K562 (cell line): ENCODE data around the gene ACSF2.

Experiments used
- CEBPB ChIP-seq: fragments of 450-650 bp; IDR thresholded peaks from 2 replicates; pipeline ENCODE4 v1.6.1; 2016; ENCODE audit warnings: missing genetic modification characterization, missing compliant biosample characterization
- HDAC6 ChIP-seq: IDR thresholded peaks from 2 replicates; pipeline ENCODE4 v1.6.1; 2012; ENCODE audit warnings: low read depth, mild to moderate bottlenecking, control low read depth, inconsistent platforms, low read length, moderate library complexity
- NFIC ChIP-seq: fragments of 450-650 bp; IDR thresholded peaks from 2 replicates; pipeline ENCODE4 v1.6.1; 2017; ENCODE audit warnings: mild to moderate bottlenecking, inconsistent platforms
- TF ChIP-seq, protein P1 (sequence below): fragments of 450-650 bp; IDR thresholded peaks from 2 replicates; pipeline ENCODE4 v1.6.1; 2016; ENCODE audit warnings: antibody characterized with exemption

DNA sequence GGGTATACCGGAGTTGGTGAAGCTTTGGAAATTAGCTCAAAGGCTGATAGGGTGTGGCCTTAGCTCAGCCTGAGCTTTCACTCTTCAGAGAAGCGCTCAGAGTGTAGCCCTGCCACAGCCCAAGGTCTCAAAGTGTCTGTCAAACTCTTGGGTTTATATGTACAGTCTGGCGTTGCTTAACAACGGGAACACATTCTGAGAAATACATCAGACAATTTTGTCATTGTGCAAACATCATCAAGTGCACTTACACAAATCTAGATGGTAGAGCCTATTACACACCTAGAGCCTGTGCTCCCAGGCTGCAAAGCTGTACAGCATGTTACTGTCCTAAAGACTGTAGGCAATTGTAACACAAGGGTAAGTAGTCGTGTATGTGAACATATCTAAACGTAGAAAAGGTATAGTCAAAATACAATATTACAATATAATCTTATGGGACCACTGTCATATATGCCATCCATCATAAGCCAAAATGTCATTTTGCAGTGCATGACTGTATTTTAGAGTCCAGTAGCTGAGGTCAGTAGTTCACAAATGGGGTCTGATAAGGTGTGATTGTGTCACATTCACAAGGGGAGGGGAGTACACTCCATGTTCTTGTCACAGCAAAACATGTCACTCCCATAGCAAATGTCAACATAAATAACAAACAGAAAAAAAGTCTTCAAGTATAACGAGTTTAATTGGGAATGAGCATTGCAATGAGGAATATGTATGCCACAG, 22.0 kb downstream of the ACSF2 start:
- TF ChIP-seq CEBPB (tag) (peak; percentile 85), HDAC6 (no peak), NFIC (no peak)
- TF ChIP-seq, protein P1, sequence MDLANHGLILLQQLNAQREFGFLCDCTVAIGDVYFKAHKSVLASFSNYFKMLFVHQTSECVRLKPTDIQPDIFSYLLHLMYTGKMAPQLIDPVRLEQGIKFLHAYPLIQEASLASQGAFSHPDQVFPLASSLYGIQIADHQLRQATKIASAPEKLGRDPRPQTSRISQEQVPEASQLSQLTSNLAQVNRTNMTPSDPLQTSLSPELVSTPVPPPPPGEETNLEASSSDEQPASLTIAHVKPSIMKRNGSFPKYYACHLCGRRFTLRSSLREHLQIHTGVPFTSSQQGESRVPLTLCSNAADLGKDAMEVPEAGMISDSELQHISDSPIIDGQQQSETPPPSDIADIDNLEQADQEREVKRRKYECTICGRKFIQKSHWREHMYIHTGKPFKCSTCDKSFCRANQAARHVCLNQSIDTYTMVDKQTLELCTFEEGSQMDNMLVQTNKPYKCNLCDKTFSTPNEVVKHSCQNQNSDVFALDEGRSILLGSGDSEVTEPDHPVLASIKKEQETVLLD, result no peak
